Sigmoid colon (tissue), 7 donors: Measurements from ENCODE around the gene CHKA. TPM values are rescaled to one million over a fixed set of nuclear protein-coding genes. Genes with fewer than 3 reads are reported as not detected.

ENCODE experiments used
- DNase-seq: peaks from one replicate; pipeline ENCODE4 v3.0.0-alpha.2; 2019
- H3K27ac ChIP-seq, 4 donors: fragments of 200-600 bp; sonication (generic); one replicate each; pipeline ENCODE4 v1.5.1; 2016 to 2019; ENCODE audit warnings: mild to moderate bottlenecking in 1 of 4
- H3K27me3 ChIP-seq, 3 donors: fragments of 200-600 bp; sonication (generic); one replicate each; pipeline ENCODE4 v1.5.1; 2019; ENCODE audit warnings: mild to moderate bottlenecking in 1 of 3
- H3K36me3 ChIP-seq, 4 donors: fragments of 200-600 bp; sonication (generic); one replicate each; pipeline ENCODE4 v1.5.1; 2016 to 2019
- H3K4me1 ChIP-seq, 4 donors: fragments of 200-600 bp; sonication (generic); one replicate each; pipeline ENCODE4 v1.5.1; 2017 to 2019
- H3K4me3 ChIP-seq, 4 donors: fragments of 200-600 bp; sonication (generic); one replicate each; pipeline ENCODE4 v1.5.1; 2017 to 2019; ENCODE audit warnings: mild to moderate bottlenecking in 2 of 4, moderate library complexity in 1 of 4
- H3K9me3 ChIP-seq, 4 donors: fragments of 200-600 bp in 3 of 4; sonication (generic) in 3 of 4; one replicate each; pipeline versions ENCODE4 v1.5.1 to v1.6.1; 2013 to 2019
- CTCF ChIP-seq, 4 experiments: fragments of 450-650 bp in 3 of 4; fragments of 200-600 bp in 1 of 4; IDR thresholded peaks; one replicate each; pipeline ENCODE4 v1.5.1; 2016 to 2019; ENCODE audit warnings: antibody characterized with exemption in 4 of 4, mild to moderate bottlenecking in 3 of 4, moderate library complexity in 2 of 4
- EP300 ChIP-seq, 4 donors: sonication (generic); formaldehyde crosslinking; IDR thresholded peaks; one replicate each; pipeline ENCODE4 v1.6.1; 2017; ENCODE audit warnings: antibody characterized with exemption in 4 of 4
- POLR2A ChIP-seq, 2 donors: fragments of 450-650 bp; IDR thresholded peaks; one replicate each; pipeline ENCODE4 v1.6.1; 2016; ENCODE audit warnings: antibody characterized with exemption in 2 of 2, mild to moderate bottlenecking in 2 of 2, moderate library complexity in 2 of 2
- POLR2AphosphoS5 ChIP-seq, 4 donors: sonication (generic); formaldehyde crosslinking; IDR thresholded peaks; one replicate each; pipeline ENCODE4 v1.6.1; 2017; ENCODE audit warnings: antibody characterized with exemption in 4 of 4
- WGBS, 2 donors: extraction: QIAGEN DNeasy Blood & Tissue Kit; methylation state at CpG; one replicate each; pipeline ENCODE4 v1.1.7; 2013; 5-methylcytosine and 5-hydroxymethylcytosine counted together
- intact Hi-C: fragments of 100-400 bp; cut with DNase I; formaldehyde crosslinking; loops from one replicate; pipeline ENCODE4 v1.15.1; 2023
- polyA plus RNA-seq, 3 donors: library from polyadenylated mRNA; stranded (reverse); fragments of 200-250 nt; gene quantifications; one replicate each; pipeline ENCODE4 v1.2.3, GENCODE V29; 2013
- total RNA-seq, 4 donors: library from RNA; depleted of rRNA; stranded (reverse); fragments of >200 nt; gene quantifications; one replicate each; pipeline ENCODE4 v1.1.0, GENCODE V29; 2016
- donor health status: healthy with polysubstance abuse.
- donor health status: Bipolar disorder and iron deficiency.
- donor health status: healthy.

CHKA gene
- total and polyA plus RNA-seq, 7 donors: 16.4 to 41.0 (median 27.0) TPM

DNA sequence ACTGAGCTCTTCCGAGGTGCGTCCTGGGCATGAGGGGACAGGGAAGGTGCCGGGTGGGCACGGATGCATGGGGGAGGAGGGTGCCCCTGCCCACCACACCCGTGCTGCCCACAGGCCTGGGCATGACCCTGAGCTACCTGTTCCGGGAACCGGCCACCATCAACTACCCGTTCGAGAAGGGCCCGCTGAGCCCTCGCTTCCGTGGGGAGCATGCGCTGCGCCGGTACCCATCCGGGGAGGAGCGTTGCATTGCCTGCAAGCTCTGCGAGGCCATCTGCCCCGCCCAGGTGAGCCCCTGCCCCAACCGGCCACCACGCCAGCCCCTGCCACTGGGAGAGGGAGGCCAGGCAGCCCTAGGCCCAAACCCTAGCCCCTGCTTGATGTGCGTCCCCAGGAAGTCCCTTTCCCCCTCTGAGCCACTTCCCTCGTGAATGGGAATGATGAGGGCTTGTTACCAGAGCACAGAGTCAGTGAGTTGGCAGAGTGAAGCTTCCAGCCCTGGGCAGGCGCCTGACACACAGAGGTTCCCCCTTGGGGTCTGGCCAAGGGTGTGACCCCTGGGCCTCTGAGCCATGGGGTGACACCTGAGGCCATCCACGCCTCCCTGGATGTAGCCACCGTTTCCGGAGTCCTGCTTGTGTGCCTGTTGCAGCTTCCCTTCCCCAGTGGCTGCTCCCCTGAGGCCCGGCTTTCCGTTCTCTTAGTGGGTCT is 88.0 kb downstream of the CHKA start:
- peaks cover 5 to 45% (median 23%) of the 10 kb centered on the region in 4 donors for H3K36me3 ChIP-seq
- H3K27me3 ChIP-seq: no peaks in the 10 kb centered on the region
- H3K9me3 ChIP-seq: no peaks in the 10 kb centered on the region
- intact Hi-C loops: no loop called here
- no peak for DNase-seq
- no peak for TF ChIP-seq POLR2A (IDR thresholded peaks at IDR 0.05)
- no peak for TF ChIP-seq POLR2AphosphoS5 (IDR thresholded peaks at IDR 0.05)
- no peak for TF ChIP-seq CTCF (IDR thresholded peaks at IDR 0.05)
- TF ChIP-seq EP300 (IDR thresholded peaks at IDR 0.05): no peak
- WGBS, 2 donors: 94 to 95% methylated on average over 29 of the region's 29 CpGs
- no peak overlapping the region for H3K4me3 ChIP-seq
- peaks cover 0 to 40% (median 36%) of the 10 kb centered on the region in 4 donors for H3K4me1 ChIP-seq
- no peak overlapping the region for H3K27ac ChIP-seq

GRCh38 chr11:68032003-68032402 is 89.2 kb downstream of the CHKA start:
- Histone ChIP-seq H3K4me3 (peak overlapping the region in 1 of 4 donors; percentile 93), H3K27me3 (no peaks in the 10 kb centered on the region), H3K36me3 (peaks cover 5 to 45% (median 23%) of the 10 kb centered on the region in 4 donors), H3K4me1 (peaks cover 0 to 32% (median 27%) of the 10 kb centered on the region in 4 donors), H3K9me3 (no peaks in the 10 kb centered on the region), H3K27ac (peak overlapping the region in 3 of 4 donors; percentile 83 to 95 (median 91))
- no peak for DNase-seq
- TF ChIP-seq POLR2A (IDR thresholded peaks at IDR 0.05) (no peak), CTCF (IDR thresholded peaks at IDR 0.05) (no peak), EP300 (IDR thresholded peaks at IDR 0.05) (no peak), POLR2AphosphoS5 (IDR thresholded peaks at IDR 0.05) (no peak)
- intact Hi-C loops: no loop called here
- 50 to 75% methylated on average over 9 of the region's 9 CpGs for WGBS, 2 donors

- intact Hi-C loops: loop anchor here (2.0 kb wide), 1 partner anchor 20 kb away; the partner anchor contains the start of gene ALDH3B1
- DNase-seq: no peak
- peak overlapping the region; percentile 60 to 93 (median 75) for H3K4me3 ChIP-seq
- H3K27ac ChIP-seq: peak overlapping the region; percentile 83 to 95 (median 92)
- no peaks in the 10 kb centered on the region for H3K9me3 ChIP-seq
- TF ChIP-seq EP300 (IDR thresholded peaks at IDR 0.05): no peak
- TF ChIP-seq POLR2A (IDR thresholded peaks at IDR 0.05): no peak
- no peak for TF ChIP-seq CTCF (IDR thresholded peaks at IDR 0.05)
- TF ChIP-seq POLR2AphosphoS5 (IDR thresholded peaks at IDR 0.05): no peak
- peaks cover 5 to 36% (median 23%) of the 10 kb centered on the region in 4 donors for H3K36me3 ChIP-seq
- no peaks in the 10 kb centered on the region for H3K27me3 ChIP-seq
- peaks cover 0 to 32% (median 27%) of the 10 kb centered on the region in 4 donors for H3K4me1 ChIP-seq
- 9 to 12% methylated on average over 10 of the region's 10 CpGs for WGBS, 2 donors
Observed at GRCh38 chr11:68031144-68031464, 90.1 kb downstream of the CHKA start.

DNA sequence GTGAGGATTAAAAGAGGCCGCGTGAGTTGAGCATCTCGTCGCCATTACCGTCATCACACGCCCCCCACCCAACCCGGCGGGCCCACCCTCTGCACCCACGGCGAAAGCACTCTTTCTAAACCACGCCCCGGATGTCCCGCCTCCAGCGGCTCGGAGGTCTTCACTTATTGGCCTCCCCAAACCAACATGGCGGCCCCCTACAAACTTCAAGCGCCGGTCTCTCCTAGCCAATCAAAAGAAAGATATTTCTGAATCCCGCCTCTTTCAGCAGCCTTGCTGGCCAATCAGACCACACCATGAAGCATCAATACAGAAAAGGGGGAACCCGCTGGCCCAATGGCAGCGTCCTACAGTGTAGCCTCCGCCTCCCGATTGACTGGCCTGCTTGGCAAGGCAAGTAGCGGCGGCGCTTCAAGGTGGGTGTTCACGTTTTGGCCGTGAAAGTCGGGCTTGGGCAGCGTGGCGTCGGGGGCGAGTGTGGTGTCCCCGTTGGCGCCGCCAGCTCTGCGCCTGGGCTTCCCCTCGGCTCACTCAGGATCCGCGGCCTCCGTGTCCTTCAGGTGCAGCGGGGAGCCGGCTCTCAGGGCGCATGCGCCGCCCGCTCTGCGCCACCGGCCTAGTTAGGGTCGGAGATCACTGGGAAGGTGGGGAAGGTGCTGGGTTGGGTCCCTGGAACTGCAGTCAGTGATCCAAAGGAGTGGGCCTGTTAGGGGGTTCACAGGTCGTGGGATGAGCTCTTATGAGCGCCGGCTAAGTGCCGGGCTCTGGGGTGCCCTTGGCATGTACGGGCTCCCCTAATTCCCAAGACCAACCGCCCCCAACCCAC is 90.7 kb downstream of the CHKA start, which contains the start of gene NDUFS8:
TSS of gene NDUFS8 (plus strand) at position 364 of the 826 bp plus-strand sequence. CDS start 1,471 bp downstream, outside the sequence.
- Histone ChIP-seq H3K27ac (peak within 1 kb of the TSS; percentile 83 to 95 (median 92)), H3K9me3 (no peaks in the 10 kb centered on the region), H3K4me3 (peak within 1 kb of the TSS; percentile 60 to 93 (median 75)), H3K27me3 (no peaks in the 10 kb centered on the region), H3K4me1 (peaks cover 0 to 32% (median 27%) of the 10 kb centered on the region in 4 donors), H3K36me3 (peaks cover 5 to 36% (median 21%) of the 10 kb centered on the region in 4 donors)
- DNase-seq: peak; percentile 99
- intact Hi-C loops: loop anchor here (2.0 kb wide), 1 partner anchor 20 kb away; the partner anchor contains the start of gene ALDH3B1
- TF ChIP-seq POLR2A (IDR thresholded peaks at IDR 0.05): peak in 1 of 2 donors; percentile 47
- peak; percentile 67 to 87 (median 82) for TF ChIP-seq POLR2AphosphoS5 (IDR thresholded peaks at IDR 0.05)
- TF ChIP-seq CTCF (IDR thresholded peaks at IDR 0.05): no peak
- 0 to 1% methylated on average over 56 of the region's 56 CpGs for WGBS, 2 donors
